HG03457 (cell line): ENCODE data around the gene CHL1.
A peak's percentile ranks its signal among the peaks of the same experiment; 100 is the strongest.

Source experiments
- ATAC-seq: cut with Tn5 transposase; IDR thresholded peaks from one replicate; pipeline ENCODE4 v1.9.1; 2021; ENCODE audit warnings: moderate number of reproducible peaks; ENCODE audit not compliant: unreplicated experiment

Gene CHL1

DNA sequence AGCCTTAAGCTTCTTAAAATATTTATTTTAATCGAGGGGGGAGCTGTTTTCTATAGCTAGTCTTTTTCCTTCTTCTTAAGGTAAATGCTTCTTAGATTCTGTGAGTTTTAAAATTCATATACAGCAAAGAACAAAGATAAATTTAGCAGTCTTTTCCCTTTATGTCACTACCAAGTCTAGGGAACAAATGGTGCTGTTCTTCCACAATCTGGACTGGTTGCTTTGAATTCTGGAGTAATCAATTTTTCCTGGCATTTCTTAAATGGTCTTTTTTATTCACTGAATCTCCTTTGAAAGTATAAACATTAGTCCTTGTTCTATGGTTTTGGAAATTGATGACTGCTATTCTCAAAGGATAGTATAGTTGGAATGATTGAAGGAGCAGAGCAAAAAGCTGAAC, 82.8 kb downstream of the CHL1 start:
- ATAC-seq: no peak

GRCh38 chr3:280681-281080, 84.1 kb downstream of the CHL1 start:
- peak; percentile 28 for ATAC-seq

- no peak for ATAC-seq
These were observed 87.8 kb downstream of the CHL1 start for GRCh38 chr3:284322-284721.

DNA sequence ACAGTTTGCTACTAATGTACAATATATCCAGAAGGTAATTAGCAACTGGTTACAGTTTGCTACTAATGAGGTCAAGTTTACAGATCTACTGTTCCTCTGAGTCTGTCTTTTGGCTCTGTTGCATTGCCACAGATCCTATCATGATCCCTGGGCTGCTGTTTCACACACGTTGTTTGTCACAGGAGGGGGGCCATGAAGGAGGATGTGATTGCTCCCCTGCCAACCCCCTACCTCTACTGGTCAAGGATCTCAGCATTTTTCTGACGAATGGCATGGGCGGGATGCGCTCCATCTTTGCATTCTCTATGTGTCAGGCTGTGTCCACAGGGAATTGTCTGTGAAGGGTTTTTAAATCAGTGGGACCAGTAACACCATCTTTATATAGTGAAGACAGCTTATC, 91.9 kb downstream of the CHL1 start:
- no peak for ATAC-seq

- no peak for ATAC-seq
These were observed 94.5 kb downstream of the CHL1 start for GRCh38 chr3:291028-291427.

GRCh38 chr3:291646-292436, 95.3 kb downstream of the CHL1 start:
- no peak for ATAC-seq

GRCh38 chr3:294096-294495, 97.5 kb downstream of the CHL1 start:
- ATAC-seq: no peak

DNA sequence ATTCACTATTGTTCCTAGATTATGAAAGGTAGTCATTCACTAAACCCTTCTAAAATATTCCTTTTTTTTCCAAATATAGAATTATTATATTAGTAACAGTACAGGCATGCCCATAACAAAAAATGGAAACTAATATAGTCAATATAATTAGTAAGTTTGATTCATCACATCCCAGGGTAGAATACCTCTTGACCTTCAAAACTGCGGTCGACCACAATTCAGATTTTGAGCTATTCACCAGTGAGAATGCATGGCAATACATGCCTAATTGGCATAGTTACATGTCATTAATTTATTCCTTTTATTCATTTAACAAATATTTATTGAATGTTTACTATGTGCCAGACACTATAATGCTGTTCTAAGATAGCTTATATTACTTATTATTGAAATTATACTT, 98.0 kb downstream of the CHL1 start:
- no peak for ATAC-seq

DNA sequence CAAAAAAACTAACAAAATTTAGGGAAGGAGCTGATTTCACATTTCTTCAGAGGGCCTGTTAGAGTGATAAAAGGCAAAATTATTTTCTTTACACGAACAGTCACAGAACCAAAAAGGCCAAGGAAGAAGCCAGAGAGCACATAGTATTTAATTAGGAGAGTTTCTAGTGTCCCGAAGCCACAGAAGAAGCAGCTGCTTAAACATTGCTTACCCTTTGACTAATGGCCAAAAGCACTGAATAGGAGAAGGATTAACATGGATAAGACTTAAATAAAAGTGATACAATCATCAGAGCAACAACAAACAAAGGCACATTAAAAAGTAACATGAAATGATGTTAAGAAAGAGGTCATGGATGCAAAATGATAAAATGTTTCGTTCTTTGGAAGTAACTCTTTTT, 98.6 kb downstream of the CHL1 start:
- ATAC-seq: no peak

- no peak for ATAC-seq
These were observed 101.0 kb downstream of the CHL1 start for GRCh38 chr3:297585-297984.

- ATAC-seq: peak; percentile 55
These were observed 103.2 kb downstream of the CHL1 start for GRCh38 chr3:299590-300301.

DNA sequence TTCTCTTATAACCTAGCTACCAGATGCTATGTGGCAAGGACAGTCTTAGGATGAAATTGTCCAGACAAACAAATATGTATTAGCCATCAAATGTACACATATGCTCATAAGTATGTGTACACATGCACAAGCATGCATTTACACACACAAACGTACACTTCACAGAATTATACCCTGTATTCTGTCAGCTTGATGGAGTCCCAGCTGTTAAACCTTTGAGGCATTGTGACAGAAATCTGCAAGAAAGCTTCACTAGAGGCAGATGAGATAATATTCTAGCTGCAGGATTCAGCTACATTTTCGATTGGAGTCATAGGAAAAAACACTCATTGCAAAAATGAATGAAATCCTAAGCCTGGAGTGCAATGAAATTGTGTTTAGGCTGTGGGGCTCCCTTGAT, 110.6 kb downstream of the CHL1 start:
- ATAC-seq: no peak

DNA sequence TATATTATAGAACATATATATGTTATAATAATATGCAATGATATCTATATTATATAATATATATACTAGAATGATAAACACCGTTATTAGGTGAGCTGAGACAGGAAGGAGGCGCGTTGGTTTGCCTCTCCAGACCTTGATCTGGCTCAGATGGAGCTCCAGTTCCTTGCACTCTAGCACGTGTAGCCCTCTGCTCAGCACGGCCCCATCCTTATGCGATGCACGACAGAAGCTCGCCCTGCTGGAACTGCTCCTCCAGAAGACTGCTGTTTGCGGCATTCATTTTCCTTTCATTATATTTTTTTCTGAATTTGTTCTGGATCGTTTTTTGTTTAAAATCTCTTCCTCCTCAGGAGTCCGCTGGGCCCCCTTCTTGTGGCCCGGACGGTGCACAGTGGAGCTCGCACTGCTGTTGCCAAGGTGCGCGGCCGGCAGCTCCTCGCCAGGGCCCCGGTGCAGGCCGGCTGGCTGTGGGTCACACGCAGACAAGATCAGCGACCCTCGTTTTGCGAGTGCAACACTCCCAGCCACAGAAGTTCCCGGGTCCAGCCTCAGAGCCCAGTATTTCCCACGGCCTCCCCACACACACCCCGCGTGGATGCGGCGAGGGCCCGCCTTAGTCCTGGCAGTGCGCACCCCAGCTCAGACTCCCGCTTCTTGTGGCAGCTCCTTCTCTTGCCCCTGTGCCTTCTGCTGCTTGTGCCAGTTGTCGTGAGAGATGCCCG, 112.2 kb downstream of the CHL1 start:
- ATAC-seq: no peak

DNA sequence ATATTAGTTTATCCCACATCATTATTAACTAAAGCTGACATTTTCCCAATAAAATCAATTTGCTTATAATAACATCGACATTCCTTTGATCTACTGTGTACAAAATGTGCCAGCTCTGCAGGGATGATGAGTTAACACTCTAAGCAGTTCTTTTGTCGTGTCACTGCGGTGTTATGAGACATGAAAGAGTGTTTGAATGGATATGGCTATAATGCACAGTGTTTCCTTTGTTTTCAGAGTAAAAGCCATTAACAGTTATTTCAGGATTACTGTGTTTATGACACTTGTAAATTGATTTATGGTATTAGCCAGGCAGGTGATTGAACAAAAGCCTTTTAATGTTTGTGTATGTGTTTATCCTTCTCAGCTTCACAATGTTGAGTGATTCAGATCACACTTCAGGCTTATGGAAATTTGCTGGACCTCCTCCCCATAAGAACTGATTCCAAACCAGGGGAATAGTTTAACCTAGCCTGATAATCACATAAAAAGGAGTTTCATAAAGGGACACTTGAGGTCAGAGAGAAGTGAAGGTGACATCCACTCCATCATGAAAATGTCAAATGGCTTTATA, 115.7 kb downstream of the CHL1 start:
- ATAC-seq: no peak

DNA sequence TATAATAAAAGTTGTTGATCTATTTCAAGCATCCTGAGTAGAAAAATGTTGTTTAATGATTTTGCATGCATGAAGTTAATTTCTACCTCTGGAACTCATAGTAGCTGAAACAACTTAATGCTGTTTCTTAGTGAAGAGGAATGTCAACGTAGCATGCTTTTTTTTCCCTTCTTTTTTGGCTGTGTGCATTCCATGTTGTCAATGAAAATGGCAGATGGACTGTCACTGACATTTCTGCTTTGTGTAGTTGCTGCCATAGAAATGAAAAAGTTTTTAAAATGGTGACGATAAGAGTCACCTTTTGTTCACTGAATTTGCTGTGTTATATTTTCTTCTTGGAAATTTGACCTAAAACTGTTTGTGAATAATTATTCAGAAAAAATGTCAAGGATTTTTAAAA, 116.3 kb downstream of the CHL1 start:
- ATAC-seq: no peak

DNA sequence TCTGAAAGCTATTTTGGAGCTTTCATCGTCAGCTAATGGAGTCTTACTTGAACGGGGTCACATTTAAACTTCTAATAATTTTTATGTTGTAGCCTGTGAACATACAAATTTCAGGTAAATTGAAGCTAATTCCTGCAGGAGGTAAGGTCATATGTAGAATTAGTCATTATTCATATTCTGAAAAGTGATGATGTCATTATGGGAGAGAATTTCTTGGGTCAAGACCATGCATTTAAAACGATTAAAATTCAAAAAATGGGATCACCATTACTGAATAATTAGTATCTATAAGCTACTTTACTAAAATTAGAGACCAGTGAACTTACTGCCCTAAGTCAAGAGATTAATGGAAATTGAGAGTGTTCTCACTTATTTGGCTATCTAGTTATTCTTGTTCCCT, 120.4 kb downstream of the CHL1 start:
- no peak for ATAC-seq

GRCh38 chr3:318903-319302, 122.3 kb downstream of the CHL1 start:
- no peak for ATAC-seq

GRCh38 chr3:324423-324822, 127.9 kb downstream of the CHL1 start:
- ATAC-seq: no peak

DNA sequence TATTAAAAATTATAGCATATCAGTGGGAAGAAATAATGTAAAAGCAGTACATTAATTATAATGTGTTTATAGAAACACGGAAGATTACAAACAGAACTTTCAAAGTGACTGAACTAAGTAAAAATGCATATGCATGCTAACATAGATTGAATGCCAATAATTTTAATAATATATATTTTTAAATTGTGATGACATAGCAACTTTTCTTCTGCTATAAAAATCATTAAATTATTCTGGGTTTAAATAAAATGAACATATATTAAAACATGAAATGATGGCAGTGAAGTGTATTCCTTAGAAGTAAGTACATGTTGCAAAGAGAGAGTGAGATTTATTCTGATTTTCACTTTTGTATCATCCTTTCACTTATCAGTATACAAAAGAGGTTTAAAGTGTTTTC, 128.9 kb downstream of the CHL1 start:
- no peak for ATAC-seq

DNA sequence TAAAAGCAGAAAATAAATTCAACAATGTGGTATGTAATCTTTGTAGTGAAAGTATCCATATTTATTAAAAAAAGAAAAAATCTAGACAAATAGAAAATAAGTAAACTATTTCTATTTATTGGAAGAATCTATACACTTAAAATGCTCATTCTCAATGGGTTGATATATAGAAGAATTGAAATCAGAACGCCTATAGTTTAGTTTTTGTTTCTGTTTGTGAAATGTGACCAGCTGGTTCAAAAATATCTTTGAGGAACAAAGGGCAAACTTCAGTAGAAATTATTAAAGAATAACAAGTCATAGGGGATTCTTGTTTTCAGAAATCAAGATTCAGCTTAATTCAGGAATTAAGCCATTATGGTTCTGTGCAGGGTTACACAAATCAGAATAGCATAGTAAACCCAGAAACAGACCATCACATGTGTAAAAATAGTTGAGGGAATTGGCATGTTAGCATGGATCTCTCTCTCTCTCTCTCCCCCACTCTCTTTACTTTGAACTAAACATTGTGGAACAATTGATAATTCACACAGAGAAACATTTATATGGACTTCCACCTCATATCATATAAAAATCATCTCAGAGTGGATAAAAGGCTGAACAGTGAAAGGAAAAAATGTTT, 134.0 kb downstream of the CHL1 start:
- no peak for ATAC-seq

GRCh38 chr3:331881-332280, 135.3 kb downstream of the CHL1 start:
- ATAC-seq: no peak
